Globus pallidus (tissue), 1 donor: ENCODE data around the gene ZNF117.
"Not testable (repeated sequence)": the region's sequence is repeated elsewhere in the genome, so short reads cannot be mapped to it uniquely, and the experiment has no call there.

Experiments used
- DNase-seq: peaks from one replicate; pipeline ENCODE4 v3.0.0-alpha.2; 2015; ENCODE audit warnings: low spot score

Gene ZNF117

DNA sequence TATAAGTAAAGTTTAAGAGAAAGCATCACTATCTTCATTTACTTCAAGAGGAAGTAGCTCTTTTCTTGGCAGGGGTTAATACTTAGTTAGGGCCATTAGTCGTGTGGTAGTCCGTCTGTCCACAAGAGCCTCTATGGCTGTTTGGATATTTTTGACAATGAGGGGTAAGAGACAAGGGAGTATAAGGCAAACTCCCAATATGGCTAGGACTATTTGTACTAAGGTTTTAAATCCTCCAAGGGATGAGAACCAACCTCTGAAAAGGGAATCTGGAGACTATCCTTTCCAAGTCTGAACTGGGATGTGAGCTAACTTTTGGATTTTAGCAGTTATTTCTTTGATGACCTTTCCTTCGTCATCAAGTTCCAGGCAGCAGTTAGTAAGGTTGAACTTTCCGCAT, at the start of gene ZNF117:
Gene ZNF117 (minus strand): TSS at position 101 of the 400 bp plus-strand sequence.
- DNase-seq = no peak

DNA sequence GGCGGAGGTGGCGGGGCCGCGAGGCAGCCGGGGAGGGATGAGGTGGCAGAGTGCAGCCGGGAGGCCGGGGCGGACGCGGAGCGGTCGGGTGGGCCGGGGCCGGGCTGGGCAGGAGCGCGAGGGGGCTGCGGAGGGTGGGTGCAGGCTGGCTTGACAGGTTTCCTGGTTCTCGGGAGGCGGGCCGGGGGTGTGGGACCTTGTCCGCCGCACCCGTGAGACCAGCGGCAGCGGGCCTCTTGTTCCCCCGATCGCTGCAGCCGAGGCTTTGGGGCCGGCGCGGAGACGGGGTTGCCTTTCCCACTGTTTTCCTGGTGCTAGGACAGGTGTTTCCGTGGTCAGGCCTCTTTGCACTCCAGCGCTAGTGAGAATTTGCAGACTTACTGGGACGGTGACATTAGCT, 47.9 kb upstream of the ZNF117 start:
- peak; percentile 23 for DNase-seq

DNA sequence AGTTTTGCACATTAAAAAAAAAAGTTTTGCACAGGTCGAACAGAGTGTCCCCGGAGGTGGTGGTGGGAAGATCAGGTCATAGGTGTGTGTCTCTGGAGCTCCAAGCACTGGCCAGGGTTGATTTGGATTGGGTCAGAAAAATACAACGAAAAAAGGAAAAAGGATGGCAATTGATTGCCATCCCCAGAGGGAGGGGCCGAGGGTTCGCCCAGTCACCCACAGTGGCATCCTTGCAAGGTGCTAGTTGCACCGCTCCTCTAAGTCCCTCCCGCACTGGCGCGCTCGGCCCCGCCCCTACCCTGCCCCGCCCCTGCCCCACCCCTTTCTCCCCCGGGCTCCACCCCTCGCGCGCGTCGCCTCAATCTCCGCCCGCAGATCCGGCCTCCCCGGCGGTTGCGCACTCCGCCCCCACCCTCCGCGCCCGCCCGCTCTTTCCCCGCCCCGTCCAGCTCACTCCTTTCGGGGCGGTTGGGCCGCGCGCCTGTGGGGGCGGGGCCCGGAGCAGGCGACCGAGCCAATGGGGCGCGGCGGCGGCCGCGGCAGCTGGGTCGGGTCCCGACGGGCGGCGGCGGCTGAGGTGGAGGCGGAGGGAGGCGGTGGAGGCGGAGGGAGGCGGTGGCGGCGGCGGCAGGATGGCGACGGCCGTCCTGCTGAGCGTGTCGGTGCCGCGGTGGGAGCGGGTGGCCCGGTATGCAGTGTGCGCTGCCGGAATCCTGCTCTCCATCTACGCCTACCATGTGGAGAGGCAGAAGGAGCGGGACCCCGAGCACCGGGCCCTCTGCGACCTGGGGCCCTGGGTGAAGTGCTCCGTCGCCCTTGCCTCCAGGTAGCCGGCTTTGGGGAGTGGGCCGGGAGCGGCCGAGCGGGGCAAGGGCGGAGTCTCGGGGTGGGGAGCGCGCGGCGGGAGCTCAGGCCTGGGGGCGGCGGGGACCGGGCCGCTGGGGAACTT, 47.2 kb upstream of the ZNF117 start:
- DNase-seq = peak; percentile 95

DNA sequence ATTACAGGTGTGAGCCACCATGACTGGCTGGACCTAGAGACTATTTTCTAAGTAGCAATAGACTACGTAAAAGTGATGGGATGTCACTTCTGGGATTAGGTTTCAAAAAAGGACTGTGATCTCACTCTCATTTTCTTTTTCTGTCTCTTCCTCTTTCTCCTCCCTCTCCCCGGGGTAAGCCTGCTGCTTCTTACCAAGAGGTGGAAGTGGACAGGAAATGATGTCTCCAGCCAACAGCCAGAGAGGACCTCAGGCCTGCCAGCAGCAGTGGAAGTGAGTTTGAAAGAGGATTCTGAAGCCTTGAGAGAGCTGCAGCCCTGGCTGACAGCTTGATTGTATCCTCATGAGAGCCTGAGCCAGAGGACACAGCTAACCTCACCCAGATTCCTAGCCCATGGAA, 45.7 kb upstream of the ZNF117 start:
- DNase-seq = peak; percentile 55

GRCh38 chr7:65035469-65035868, 44.6 kb upstream of the ZNF117 start:
- not testable (repeated sequence) for DNase-seq

DNA sequence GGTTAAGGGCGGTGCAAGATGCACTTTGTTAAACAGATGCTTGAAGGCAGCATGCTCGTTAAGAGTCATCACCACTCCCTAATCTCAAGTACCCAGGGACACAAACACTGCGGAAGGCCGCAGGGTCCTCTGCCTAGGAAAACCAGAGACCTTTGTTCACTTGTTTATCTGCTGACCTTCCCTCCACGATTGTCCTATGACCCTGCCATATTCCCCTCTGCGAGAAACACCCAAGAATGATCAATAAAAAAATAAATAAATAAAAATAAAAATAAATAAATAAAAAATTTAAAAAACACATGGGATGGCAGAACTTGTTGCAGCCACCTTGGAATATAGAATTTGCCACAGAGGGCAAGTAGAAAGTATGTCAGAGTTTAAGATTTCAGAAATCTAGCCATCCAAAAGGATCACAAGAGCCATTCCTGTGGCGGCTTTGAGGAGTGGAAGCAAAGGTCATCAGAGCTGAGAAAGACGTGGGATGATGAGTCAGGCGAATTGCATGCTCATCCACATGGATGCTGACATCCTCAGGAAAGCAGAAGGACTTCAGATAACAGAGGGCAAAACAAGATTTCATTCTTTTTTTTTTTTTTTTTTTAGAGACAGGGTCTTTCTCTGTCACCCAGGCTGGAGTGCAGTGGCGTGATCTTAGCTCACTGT, 43.4 kb upstream of the ZNF117 start:
- DNase-seq = not testable (repeated sequence)

DNA sequence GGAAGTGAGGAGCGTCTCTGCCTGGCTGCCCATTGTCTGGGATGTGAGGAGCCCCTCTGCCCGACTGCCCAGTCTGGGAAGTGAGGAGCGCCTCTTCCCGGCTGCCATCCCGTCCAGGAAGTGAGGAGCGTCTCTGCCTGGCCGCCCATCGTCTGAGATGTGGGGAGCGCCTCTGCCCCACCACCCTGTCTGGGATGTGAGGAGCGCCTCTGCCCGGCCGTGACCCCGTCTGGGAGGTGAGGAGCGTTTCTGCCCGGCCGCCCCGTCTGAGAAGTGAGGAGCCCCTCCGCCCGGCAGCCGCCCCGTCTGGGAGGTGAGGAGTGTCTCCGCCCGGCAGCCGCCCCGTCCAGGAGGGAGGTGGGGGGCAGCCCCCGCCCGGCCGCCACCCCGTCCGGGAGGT, 42.6 kb upstream of the ZNF117 start:
- not testable (repeated sequence) for DNase-seq

GRCh38 chr7:65025023-65025422, 34.2 kb upstream of the ZNF117 start:
- not testable (repeated sequence) for DNase-seq

GRCh38 chr7:65020978-65021377, 30.1 kb upstream of the ZNF117 start:
- not testable (repeated sequence) for DNase-seq

DNA sequence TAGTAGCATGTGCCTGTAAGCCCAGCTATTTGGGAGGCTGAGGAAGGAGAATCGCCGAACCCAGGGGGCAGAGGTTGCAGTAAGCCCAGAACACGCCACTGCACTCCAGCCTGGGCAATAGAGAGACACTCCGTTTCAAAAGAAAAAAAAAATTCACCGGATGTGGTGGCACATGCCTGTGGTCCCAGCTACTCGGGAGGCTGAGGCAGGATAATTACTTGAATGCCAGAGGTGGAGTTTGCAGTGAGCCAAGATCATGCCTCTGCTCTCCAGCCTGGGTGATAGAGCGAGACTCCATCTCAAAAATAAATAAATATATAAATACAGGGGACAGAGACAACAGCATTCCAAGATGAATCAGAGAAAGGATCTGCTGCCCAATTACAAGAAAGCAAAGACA, 19.0 kb upstream of the ZNF117 start:
- not testable (repeated sequence) for DNase-seq

DNA sequence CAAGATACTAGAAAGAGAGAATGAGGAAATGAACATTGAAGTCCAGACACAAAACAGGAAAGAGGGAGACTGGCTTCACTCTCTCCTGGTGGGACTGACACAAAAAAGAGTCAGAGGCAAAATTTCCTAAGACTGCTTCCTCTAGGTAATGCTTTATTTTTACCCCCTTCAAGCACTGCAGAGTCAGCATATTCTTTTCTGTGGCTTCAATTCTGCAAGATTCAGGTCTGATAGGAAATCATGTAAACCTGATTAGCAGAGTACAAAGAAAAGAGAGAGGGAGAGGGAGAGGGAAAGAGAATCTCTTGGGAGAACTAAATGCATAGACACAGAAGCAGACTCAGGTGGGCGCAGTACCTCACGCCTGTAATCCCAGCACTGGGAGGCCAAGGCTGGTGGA, 18.6 kb upstream of the ZNF117 start:
- not testable (repeated sequence) for DNase-seq

GRCh38 chr7:65007036-65007435, 16.2 kb upstream of the ZNF117 start:
- not testable (repeated sequence) for DNase-seq

GRCh38 chr7:65006094-65006992, 15.5 kb upstream of the ZNF117 start, which contains the start of gene ERV3-1:
Gene ERV3-1, minus strand, starts transcription at chr7:65006687. Its CDS starts 13,661 bp downstream, at chr7:64993026.
- DNase-seq = peak; percentile 98

DNA sequence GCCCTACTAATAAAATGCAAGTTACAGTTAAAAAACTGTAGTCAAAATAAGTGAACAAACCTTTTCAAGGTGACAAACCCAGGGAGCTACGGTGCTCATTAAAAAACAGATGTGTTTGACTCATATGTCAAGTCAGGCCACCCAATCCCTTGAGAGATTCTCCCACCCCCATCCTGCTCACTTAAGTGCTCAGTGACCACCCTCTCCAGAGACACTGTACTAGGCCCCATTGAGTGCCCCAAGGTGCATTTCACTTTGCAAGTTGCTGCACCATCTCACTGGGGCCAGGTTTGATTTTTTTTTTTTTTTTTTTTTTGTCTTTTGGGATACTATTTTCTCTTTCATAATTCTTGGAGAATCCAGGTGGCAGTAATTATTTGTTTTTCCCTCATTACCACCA, 13.7 kb upstream of the ZNF117 start:
- no peak for DNase-seq

GRCh38 chr7:65002972-65003585, 12.2 kb upstream of the ZNF117 start:
- DNase-seq = no peak

GRCh38 chr7:65001291-65001814, 10.5 kb upstream of the ZNF117 start:
- DNase-seq = no peak

DNA sequence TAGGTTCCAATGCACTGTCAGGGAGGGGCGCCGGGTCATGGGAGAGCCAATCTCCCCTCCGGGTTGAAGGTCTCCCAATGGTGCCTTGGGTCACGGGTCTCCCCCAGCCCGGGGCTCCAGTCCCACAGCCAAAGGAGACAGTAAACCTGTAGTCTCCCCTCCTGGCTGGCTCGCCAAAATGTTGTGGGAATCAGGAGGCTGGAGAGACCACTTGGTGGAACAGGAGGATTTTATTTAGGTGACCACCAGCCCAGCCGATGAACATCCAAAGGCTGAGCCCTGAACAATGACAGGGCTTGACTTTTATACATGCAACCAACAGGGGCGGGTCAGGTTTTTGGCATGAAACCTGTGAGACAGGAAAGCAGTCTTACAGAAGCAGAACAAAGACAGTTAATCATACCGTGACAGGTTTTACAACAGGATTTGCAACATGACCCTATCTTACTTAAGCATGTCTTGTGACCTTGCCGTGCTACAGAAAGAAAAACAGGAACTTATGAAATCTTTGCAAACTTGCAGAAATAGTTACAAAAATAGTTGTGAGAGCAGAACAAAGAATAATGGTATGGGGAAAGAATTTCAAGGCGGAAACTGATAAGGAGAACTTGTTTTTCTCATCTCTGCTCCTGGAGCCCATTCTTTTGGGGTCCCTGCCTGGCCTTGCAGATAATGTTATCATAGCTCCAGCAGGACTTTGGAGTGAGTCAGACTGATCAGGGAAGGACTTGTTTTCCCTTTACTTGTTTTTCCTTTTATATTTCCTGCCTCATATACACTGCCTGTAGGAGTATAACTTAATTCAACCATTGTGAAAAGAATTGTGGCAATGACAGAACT, 8.5 kb upstream of the ZNF117 start:
- peak; percentile 8 for DNase-seq

DNA sequence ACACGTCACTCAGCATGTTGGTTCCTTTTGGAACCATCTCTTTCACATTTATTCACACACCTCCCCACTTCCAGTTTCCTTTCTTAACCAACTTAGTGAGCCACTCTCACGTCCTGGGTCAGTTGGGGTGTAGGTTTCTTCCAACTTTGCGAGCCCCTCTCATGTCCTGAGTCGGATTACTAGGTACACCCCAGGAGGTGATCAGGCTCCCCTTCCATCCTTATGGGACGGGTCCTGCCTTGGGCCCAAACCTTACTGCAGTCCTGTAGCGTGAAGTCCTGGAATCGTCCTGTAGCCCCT, 8.0 kb upstream of the ZNF117 start:
- no peak for DNase-seq

DNA sequence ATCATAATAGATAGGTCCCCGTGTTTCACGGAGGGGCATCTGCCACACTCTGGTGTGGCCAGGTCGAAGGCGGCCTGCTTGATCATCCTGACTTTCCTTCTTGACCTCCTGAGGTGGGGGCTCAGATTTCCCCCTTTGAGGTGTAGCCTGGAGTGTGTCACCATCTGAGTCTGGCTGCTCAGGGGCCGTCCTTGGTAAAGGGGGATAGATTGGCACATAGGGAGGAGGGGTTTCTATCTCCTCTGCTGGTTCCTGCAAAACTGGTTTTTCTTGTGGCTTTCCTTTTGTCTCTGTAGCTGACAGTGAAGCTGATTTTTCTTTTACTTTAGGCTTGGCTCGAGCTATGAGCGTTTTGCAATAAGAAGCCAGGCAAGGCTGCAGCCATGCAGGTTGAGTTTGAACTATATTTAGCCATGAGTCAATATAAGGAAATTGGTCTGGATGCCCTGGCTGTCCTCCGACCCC, 7.1 kb upstream of the ZNF117 start:
- DNase-seq = no peak

DNA sequence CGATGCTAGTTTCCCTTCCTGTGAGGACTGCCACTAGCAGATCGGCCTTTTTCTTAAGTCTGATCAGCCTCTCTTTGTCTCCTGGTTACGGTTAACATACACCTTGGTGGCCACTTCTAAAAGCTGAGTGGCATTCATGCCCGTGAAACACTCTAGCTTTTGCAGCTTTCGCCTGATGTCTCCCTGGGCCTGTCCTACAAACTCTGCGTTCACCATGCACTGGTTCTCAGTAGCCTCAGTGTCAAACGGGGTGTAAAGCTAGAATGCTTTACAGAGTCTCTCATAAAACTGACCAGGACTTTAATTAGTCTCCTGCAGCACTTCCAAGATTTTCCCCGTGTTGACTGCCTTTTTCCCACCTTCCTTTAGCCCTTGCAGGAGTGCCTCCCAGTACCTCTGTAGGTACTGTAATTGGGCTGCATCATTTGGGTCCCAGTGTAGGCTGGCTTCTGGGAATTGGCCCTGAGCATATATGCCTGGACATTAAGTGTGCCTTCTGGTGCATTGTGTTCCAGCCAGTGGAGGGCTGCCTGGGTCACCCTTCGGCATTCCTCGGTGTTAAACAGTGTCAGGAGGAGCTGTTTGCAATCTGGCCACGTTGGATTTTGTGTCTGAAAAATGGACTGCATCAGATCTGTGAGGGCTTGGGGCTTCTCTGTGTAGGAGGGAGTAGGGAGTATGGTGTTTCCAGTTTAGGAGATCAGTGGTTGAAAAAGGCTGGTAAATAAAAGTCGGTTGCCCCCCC, 6.5 kb upstream of the ZNF117 start:
- DNase-seq = no peak
